ENCODE measurements around the gene CEP164.

The CEP164 gene

GRCh38 chr11:117327567-117328374 is at the start of gene CEP164:
CEP164 (plus strand) TSS chr11:117327854; CDS start chr11:117338587, 10,733 bp downstream.
- DNase-seq: peak; percentile 96

- DNase-seq: no peak
Measured at GRCh38 chr11:117278347-117278746, 49.3 kb upstream of the CEP164 start.

GRCh38 chr11:117279711-117280376 is 47.8 kb upstream of the CEP164 start:
- DNase-seq: no peak

GRCh38 chr11:117281159-117281558 is 46.5 kb upstream of the CEP164 start:
- no peak for DNase-seq

GRCh38 chr11:117281869-117282268 is 45.8 kb upstream of the CEP164 start:
- no peak for DNase-seq

- DNase-seq: no peak
Measured at GRCh38 chr11:117282956-117283355, 44.7 kb upstream of the CEP164 start.

GRCh38 chr11:117284053-117284452 is 43.6 kb upstream of the CEP164 start:
- no peak for DNase-seq

- no peak for DNase-seq
Measured at GRCh38 chr11:117286588-117286987, 41.1 kb upstream of the CEP164 start.

GRCh38 chr11:117287668-117288067 is 40.0 kb upstream of the CEP164 start:
- DNase-seq: no peak

- DNase-seq: no peak
Measured at GRCh38 chr11:117289795-117290194, 37.9 kb upstream of the CEP164 start.

GRCh38 chr11:117290809-117291396 is 36.8 kb upstream of the CEP164 start, which contains the start of gene BACE1-AS:
BACE1-AS (plus strand) TSS chr11:117291346.
- DNase-seq: no peak

GRCh38 chr11:117292616-117293015 is 35.0 kb upstream of the CEP164 start:
- no peak for DNase-seq

- no peak for DNase-seq
Measured at GRCh38 chr11:117295438-117296137, 32.1 kb upstream of the CEP164 start.

- no peak for DNase-seq
Measured at GRCh38 chr11:117296881-117297280, 30.8 kb upstream of the CEP164 start.

GRCh38 chr11:117298195-117298594 is 29.5 kb upstream of the CEP164 start:
- DNase-seq: no peak

- no peak for DNase-seq
Measured at GRCh38 chr11:117299351-117300282, 28.0 kb upstream of the CEP164 start.

GRCh38 chr11:117300283-117300663 is 27.4 kb upstream of the CEP164 start:
- no peak for DNase-seq

- DNase-seq: no peak
Measured at GRCh38 chr11:117300773-117301172, 26.9 kb upstream of the CEP164 start.

- DNase-seq: no peak
Measured at GRCh38 chr11:117302228-117302627, 25.4 kb upstream of the CEP164 start.

GRCh38 chr11:117303101-117303500 is 24.6 kb upstream of the CEP164 start:
- no peak for DNase-seq

- DNase-seq: no peak
Measured at GRCh38 chr11:117303646-117304315, 23.9 kb upstream of the CEP164 start.

GRCh38 chr11:117305145-117305544 is 22.5 kb upstream of the CEP164 start:
- DNase-seq: no peak
